Activated naive CD4-positive, alpha-beta T cell treated with anti-CD3 and anti-CD28 coated beads, Interleukin-2, amount 50 U/mL, for 16 hours (primary cell): ENCODE results near the gene EFHD2.
"Not testable (repeated sequence)": the region's sequence is repeated elsewhere in the genome, so short reads cannot be mapped to it uniquely, and the experiment has no call there.

Source experiments
- DNase-seq: peaks from one replicate; pipeline ENCODE4 v3.0.0-alpha.2; 2020

EFHD2 gene

DNA sequence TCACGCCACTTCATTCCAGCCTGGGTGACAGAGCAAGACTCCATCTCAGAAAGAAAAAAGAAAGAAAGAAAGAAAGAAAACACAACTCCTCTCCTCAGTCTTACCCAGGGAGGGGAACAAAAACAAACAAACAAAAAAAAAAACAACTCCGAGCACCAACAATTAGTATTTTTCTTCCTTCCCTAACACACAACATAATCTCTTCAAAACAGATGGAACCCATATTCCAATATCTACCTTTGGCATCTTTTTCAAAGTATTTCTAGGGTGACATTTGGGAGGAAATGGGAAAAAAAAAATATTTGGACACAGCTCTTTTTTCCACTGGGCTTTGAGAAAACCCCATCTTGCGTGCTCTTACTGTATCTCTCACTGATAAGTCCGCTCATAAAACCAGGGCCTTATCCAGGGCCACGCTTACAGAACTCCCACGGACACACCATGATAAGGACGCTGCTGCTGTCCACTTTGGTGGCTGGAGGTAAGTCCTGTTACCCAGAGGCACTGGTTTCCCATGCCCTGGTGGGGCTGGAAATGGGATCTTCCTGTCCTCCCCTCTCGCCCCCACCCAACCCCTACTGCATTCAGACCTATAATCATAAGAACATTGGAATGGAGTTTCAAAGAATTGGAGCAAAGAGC is 46.7 kb downstream of the EFHD2 start, which contains the start of gene CELA2A:
Gene CELA2A (plus strand): TSS at position 420 of the 642 bp plus-strand sequence. CDS start 22 bp downstream, at position 442.
- DNase-seq, result no peak

DNA sequence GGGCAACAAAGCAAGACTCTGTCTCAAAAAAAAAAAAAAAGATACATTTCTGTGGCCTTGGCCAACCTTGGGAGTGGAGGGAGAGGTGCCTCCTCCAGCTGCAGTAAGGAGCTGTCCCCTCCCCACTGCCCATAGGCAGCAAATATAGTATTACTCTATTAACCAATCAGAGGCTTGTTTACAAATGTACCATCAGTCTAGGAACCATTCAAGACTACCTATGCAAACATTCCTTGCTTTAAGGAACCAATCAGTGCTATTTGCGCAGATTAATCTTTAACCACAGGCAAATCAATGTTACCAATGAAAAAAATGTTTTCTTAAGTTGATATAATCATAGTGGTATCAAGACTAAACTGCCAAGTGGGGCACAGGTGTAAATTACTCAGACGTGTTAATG is 47.9 kb downstream of the EFHD2 start:
- no peak for DNase-seq

DNA sequence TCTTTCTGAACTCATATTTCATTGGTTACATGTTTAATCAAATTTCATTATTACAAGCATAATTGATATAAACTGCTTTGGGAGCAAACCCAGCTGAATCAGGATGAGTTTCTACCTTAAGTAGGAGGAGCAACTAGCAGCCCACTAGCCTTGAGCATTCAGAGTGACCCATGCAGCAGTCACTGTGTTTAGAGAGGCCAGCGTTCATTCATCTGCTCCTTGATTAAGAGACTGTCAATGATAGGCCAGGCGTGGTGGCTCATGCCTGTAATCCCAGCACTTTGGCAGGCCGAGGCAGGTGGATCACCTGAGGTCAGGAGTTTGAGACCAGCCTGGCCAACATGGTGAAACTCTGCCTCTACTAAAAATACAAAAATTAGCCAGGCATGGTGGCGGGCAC is 48.7 kb downstream of the EFHD2 start:
- DNase-seq, result not testable (repeated sequence)

DNA sequence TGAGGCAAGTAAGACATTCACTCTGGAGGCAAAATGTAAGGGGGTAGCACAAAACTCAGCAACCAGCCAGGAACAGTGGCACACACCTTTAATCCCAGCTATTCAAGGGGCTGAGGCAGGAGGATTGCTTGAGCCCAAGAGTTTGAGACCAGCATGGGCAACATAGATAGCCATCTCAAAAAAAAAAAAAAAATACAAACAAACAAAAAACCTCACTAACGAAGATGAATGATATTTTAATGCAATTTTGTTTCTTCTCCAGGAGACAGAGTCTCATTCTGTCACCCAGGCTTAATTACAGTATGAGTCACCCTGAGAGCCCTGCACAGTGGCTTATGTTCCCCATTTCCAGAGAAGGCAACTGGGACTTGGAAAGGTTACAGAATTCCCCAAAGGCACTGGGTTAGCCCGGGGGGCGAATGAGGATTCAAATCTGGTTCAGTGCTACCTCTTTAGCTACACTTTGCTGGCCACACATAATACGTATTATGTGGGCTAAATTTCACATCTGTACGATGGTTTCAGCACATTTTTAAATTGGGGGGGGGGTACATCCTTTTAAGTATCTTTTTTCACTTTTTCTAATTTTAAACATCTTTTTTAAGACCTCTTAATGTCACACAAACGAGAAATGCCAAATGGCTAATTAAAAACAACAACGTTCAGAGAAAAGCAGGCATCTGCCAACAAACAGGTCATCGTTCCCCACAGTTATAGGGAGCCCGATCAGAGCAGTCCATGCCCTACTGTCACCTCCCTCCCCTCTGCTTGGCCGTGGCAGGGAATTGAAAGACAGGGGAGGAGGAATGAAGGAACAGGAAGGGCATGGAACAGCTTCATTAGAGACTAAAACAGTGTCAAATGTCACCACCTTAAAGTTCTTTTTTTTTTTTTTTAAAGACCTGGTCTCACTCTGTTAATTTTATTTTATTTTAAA is 50.4 kb downstream of the EFHD2 start:
- no peak for DNase-seq

DNA sequence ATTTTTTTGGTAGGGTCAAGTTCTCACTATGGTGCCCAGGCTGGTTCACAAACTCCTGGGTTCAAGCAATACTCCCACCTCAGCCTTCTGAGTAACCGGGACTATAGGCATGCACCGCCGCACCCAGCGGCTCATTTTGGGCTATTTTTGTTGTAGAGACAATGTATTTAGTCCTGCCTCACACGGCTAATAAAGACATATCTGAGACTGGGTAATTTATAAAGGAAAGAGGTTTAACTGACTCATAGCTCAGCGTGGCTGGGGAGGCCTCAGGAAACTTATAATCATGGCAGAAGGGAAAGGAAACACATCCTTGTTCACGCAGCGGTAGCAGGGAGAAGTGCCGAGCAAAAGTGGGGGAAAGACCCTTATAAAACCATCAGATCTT is 51.0 kb downstream of the EFHD2 start:
- DNase-seq, result no peak

DNA sequence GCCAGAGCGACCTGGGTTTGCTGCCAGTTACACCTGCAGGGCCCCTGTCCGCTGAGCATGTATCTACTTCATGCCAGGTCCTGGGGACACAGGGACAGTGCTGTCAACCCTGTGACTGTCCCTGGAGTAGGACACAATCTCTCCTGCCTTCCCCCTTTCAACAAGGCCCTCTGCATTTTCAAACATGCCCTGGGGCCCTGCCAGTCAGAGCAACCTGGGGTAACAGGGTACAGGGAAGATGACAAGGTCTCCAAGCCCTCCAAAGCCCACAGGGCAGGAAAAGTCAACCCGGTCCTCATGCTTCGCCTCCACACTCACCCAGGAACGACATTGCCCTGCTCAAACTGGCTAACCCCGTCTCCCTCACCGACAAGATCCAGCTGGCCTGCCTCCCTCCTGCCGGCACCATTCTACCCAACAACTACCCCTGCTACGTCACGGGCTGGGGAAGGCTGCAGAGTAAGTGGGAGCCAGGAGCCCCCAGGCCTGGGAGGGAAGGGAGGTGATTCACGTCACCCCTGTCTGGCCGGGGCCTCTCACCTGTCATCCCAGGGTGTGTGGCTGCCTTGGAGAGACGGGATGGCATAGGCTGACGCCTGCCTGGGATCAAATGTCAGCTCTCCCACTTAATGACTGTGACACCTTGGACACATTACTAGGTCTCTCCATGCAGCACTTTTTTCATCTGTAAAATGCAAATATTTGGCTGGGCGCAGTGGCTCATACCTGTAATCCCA is 53.5 kb downstream of the EFHD2 start:
- not testable (repeated sequence) for DNase-seq

DNA sequence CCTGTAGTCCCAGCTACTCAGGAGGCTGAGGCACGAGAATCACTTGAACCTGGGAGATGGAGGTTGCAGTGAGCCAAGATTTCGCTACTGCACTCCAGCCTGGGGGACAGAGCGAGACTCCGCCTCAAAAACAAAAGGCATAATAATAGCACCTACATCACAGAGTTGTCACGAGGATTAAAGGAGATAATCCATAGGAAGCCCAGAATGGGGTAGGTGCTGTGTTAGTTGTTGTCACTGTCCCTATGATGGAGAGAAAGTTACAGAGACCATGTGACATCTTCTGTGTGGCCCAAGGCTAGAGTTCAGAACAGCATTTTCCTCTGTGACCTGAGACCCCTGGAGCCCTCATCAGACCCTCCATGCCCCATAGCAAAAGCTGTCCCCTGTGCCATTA is 54.2 kb downstream of the EFHD2 start:
- DNase-seq, result not testable (repeated sequence)

DNA sequence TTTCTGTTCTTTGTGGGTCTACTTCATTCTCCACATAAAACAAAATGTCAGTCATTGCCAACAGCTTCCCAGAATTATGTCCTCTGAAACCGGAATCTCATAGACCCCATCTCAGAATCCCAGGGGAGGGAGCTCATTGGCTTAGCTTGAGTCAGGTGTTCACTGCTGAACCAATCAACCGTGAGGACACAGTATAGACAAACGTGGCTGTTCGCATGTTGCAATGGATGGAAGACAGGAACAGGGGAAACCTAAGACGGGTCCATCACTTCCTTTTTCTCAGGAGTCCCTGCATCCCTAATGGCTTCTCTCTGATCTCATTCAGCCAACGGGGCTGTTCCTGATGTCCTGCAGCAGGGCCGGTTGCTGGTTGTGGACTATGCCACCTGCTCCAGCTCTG is 56.0 kb downstream of the EFHD2 start:
- no peak for DNase-seq

DNA sequence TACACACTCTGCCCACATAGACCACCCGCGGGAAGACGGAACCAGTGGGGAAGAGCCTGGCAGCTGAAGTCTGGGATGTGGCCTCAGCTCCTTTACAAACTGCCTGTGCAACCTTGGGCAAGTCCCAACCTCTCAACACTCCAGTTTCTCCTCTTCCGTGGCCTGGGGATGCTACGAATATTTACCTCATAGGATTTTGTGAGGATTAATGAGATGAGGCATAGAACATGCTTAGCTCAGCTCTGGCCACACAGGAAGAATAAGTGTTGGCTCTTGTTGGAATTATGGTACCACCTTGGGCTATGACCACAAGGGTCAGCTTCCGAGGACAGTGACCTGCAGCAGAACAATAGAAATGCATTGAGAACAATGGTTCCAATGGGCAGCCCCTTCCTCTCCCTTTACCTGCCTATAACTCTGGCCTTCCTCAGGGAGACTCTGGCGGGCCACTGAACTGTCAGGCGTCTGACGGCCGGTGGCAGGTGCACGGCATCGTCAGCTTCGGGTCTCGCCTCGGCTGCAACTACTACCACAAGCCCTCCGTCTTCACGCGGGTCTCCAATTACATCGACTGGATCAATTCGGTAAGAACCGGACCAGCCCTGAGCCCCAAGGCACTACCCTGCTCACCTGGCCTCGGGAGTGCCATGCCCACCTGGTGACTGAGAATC is 57.4 kb downstream of the EFHD2 start:
- DNase-seq, result not testable (repeated sequence)

DNA sequence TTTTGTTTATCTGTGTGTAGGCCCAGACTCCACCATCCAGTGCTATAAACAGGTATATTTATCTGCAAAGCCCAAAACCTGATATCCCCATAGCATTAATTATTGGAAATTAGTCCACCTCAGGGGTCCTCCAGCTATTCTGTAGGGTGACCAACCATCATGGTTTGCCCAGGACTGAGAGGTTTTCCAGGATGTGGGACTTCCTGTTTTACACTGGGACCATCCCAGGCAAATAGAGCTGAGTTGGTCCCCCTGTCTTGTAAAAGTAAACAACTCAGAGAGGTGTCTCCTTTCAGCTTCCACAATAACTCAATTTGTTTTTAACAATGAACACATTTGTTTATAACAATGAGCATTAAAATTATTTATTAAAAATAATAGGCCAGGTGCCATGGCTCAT is 58.5 kb downstream of the EFHD2 start:
- DNase-seq, result no peak

DNA sequence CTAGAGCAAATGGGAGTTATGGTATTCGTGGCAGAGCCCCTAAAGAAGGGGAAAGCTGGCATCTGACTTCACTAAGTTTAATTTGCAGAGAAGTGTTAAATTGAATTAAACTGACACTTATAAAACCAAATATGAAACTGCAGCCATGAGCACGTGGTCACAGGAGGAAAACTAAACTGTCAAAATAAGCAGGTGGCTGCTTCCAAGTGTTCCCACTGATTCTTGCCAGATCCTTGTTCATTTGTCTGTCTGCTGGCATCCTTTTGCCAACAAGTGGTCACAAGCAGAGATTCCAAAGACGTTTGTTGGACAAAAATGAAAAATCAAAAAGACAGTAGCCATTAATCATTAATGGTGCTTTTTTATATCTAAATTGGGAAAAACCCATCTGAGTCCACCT is 59.7 kb downstream of the EFHD2 start:
- DNase-seq, result no peak

DNA sequence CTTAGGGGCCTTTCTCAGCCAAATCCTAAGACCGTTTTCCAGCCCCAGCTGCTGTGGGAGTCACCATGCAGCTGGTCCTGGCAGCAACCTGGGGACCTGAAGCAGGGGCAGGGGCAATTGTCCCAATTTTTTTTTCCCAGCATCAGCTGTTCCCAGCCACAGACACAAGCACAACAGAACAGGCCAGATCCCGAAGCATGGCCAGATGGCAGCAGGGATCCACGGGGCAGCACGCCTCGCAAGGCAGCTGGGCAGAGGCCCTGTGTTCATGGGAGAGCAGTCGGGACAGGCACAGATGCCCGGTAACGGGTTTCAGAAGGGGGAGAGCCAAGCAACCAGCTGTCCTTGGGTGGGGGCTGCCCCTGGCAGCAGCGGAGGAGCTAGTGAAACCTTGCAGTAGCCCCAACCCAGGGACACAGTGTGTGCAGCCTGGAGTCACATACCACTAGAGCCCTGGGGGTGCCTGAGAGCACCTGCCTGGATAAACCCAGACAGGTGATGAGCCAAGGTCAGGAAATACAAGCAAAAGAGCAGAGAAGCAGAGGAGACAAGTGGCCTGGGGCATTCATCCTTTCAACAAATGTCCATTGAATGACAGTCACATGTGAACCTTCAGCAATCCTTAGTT is 60.2 kb downstream of the EFHD2 start:
- not testable (repeated sequence) for DNase-seq

DNA sequence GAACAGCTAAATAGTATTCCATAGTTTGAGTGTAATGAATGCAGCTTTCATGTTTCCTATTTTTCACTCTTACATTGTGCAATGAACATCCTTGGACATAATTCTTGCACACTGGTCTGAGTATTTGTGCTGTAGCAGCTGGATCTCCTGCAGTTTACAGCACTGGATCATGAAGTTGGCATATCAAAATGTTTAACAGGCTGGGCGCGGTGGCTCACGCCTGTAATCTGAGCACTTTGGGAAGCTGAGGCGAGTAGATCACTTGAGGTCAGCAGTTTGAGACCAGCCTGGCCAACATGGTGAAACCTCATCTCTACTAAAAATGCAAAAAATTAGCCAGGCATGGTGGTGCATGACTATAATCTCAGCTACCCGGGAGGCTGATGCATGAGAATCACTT is 61.4 kb downstream of the EFHD2 start:
- DNase-seq, result not testable (repeated sequence)

DNA sequence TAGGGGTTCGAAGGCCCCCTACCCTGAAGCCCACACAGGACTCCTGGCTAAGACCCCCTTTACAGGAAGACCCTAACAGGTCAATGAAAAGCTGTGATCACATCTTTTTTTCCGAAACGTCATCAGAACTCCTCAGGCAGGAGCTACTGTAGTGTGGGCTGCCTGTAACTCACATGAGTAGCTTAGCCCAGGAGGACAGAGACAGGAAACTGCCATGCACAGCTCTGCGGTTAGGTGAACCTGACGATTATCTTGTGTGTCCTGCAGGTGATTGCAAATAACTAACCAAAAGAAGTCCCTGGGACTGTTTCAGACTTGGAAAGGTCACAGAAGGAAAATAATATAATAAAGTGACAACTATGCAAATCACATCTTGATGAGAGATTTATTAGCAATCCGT is 62.0 kb downstream of the EFHD2 start:
- DNase-seq, result not testable (repeated sequence)

DNA sequence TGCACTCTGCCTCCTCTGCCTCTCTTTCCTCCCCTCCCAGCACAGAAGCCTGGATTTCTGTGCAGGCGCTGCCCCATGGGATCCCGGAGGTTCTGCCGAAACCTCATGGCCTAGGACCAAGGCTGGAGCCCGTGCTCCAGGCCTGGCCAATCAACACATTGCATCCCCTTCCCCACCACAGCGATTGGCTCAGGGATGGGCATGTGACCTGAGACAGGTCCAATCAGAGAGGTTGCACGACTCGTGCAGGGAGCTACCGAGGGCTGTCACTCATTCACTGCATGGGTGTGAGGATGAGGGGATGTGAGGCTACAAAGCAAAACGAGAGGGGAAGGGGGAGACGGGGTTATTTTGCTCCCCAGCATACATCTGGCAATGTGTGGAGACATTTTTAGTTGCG is 62.9 kb downstream of the EFHD2 start:
- no peak for DNase-seq

DNA sequence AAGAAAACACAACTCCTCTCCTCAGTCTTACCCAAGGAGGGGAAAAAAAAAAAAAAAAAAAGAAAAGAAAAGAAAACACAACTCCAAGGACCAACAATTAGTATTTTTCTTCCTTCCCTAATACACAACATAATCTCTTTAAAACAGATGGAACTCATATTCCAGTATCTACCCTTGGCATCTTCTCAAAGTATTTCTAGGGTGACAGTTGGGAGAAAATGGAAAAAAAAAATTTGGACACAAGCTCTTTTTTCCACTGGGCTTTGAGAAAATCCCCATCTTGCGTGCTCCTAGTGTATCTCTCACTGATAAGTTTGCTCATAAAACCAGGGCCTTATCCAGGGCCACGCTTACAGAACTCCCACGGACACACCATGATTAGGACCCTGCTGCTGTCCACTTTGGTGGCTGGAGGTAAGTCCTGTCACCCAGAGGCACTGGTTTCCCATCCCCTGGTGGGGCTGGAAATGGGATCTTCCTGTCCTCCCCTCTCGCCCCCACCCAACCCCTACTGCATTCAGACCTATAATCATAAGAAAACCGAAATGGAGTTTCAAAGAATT is 66.1 kb downstream of the EFHD2 start, which contains the start of gene CELA2B:
Gene CELA2B (plus strand): TSS at position 353 of the 563 bp plus-strand sequence. CDS start 22 bp downstream, at position 375.
- no peak for DNase-seq

DNA sequence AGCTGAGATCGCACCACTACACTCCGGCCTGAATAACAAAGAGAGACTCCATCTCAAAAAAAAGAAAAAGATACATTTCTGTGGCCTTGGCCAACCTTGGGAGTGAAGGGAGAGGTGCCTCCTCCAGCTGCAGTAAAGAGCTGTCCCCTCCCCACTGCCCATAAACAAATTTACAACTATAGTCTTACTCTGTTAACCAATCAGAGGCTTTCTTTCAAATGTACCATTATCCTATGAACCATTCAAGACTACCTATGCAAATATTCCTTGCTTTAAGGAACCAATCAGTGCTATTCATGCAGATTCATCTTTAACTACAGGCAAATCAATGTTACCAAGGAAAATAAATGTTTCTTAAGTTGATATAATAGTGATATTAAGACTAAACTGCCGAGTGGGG is 67.2 kb downstream of the EFHD2 start:
- DNase-seq, result no peak

DNA sequence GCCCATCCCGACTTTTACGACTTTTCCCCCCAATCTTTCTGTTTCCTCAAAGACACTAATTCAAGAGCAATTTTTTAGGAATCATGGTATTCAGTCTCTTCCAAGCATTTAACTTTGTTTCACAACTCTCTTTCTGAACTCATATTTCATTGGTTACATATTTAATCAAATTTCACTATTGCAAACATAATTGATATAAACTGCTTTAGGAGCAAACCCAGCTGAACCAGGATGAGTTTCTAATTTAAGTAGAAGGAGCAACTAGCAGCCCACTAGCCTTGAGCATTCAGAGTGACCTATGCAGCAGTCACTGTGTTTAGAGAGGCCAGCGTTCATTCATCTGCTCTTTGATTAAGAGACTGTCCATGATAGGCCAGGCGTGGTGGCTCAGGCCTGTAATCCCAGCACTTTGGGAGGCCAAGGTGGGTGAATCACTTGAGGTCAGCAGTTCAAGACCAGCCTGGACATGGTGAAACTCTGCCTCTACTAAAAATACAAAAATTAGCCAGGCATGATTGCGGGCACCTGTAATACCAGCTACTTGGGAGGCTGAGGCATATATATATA is 68.0 kb downstream of the EFHD2 start:
- DNase-seq, result no peak
